ENCODE measurements around the gene KIAA1755. TPM values are rescaled to one million over a fixed set of nuclear protein-coding genes. Genes with fewer than 3 reads are reported as not detected.

Gene KIAA1755
- total RNA-seq, 4 donors from 2014 or later = 0.12 to 3.4 (median 0.39) TPM

DNA sequence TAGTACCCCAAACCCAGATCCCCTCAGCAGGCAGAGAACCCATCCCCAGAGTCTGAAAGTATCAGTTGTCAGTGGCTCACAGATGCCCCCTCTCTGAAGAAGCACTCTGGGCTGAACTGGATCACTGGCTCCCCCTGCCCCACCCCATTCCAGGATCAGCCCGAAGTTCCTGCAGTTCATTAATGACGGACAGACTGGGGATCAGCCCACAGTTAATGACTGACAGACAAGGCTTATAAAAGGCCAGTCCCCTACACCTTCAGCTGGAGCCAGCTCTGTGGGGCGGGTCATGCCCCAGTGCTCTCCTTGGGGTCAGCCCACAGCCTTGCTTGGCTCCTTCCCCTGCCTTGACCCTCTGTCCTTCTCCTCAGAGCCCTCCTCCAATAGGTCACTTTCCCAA lies 21.7 kb downstream of the KIAA1755 start:
- Histone ChIP-seq H3K4me3 (no peak overlapping the region), H3K4me1 (no peaks in the 10 kb centered on the region), H3K9me3 (peaks cover 0 to 34% (median 14%) of the 10 kb centered on the region in 3 donors), H3K27me3 (no peaks in the 10 kb centered on the region), H3K36me3 (no peaks in the 10 kb centered on the region), H3K27ac (no peak overlapping the region)
- no peak for DNase-seq
- WGBS, 2 donors = 54 to 79% methylated on average over 2 of the region's 3 CpGs
- no peak for TF ChIP-seq POLR2A (IDR thresholded peaks at IDR 0.05)
- intact Hi-C loops (cut with DNase I) = no loop called here

DNA sequence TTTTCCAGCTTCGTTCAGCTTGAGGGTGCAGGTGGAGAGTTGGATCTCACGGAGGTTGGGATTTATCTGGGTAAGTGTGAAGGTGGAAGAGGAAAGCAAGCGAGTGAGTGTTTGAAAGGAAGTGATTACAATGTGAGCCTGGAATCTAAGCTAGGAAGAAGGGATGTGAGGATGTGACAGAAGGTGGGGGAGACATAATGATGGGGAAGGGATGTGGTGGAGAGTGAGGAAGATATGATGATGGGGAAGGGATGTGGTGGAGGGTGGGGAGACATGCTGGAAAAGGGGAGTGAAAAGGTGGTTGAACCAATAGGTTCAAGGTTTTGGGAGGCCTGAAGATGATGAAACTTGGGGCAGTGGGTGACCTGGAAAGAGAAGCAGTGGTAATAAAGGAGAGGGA lies 23.2 kb downstream of the KIAA1755 start:
- H3K36me3 ChIP-seq = no peaks in the 10 kb centered on the region
- intact Hi-C loops (cut with DNase I) = no loop called here
- WGBS, 2 donors = 72% methylated on average over 3 of the region's 3 CpGs

DNA sequence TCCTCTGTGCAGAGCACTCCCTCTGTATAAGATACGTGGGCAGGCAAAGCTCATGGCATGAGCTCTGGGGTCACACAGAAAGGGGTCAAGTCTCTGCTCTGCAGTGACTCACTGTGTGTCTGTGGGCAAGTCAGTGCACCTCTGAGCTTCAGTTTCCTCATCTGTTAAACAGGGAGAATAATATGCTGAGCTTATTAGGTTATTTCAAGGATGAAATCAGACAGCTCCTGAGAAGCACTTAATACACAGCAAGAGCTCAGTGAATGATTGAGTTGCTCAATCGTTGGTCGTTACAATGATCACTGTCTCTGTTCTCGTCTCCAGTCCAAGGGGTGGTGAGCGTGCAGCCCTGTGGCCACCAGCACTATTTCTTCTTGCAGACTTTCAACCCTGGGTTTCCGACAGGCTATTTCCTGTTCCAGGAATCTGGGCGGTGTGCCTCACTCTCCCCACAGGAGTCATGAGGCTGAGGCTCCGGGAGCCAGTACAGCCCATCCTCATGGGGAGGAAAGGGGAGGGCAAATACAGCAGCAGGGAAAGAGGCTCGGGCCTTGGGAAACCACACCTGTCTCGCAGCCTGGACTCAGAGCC lies 28.9 kb downstream of the KIAA1755 start:
- DNase-seq = no peak
- TF ChIP-seq POLR2A (IDR thresholded peaks at IDR 0.05) (no peak), CTCF (IDR thresholded peaks at IDR 0.05) (no peak)
- intact Hi-C loops (cut with DNase I) = loop anchor here (5.0 kb wide), 1 partner anchor 71 kb away; the partner anchor contains the start of gene BPI
- Histone ChIP-seq H3K9me3 (no peaks in the 10 kb centered on the region), H3K27me3 (no peaks in the 10 kb centered on the region), H3K27ac (no peak overlapping the region), H3K36me3 (peaks cover 0 to 5% (median 0%) of the 10 kb centered on the region in 3 donors), H3K4me3 (no peak overlapping the region), H3K4me1 (peaks cover 0 to 16% (median 8%) of the 10 kb centered on the region in 3 donors)
- 6 to 21% methylated on average over 5 to 6 of the region's 10 CpGs for WGBS, 2 donors

More for the DNA sequence above, 23.2 kb downstream of the KIAA1755 start:
- TF ChIP-seq CTCF (IDR thresholded peaks at IDR 0.05) (no peak), POLR2A (IDR thresholded peaks at IDR 0.05) (no peak)
- Histone ChIP-seq H3K4me1 (no peaks in the 10 kb centered on the region), H3K27me3 (no peaks in the 10 kb centered on the region), H3K27ac (no peak overlapping the region), H3K9me3 (peaks cover 0 to 20% (median 12%) of the 10 kb centered on the region in 3 donors), H3K4me3 (no peak overlapping the region)
- no peak for DNase-seq

GRCh38 chr20:38230957-38231526 lies 29.5 kb downstream of the KIAA1755 start:
- DNase-seq = no peak
- H3K4me3 ChIP-seq = no peak overlapping the region
- intact Hi-C loops (cut with DNase I) = loop anchor here (5.0 kb wide), 1 partner anchor 71 kb away; the partner anchor contains the start of gene BPI
- TF ChIP-seq POLR2A (IDR thresholded peaks at IDR 0.05) (no peak), CTCF (IDR thresholded peaks at IDR 0.05) (no peak)
- H3K36me3 ChIP-seq = peaks cover 0 to 5% (median 0%) of the 10 kb centered on the region in 3 donors
- no peaks in the 10 kb centered on the region for H3K9me3 ChIP-seq
- peaks cover 5 to 22% (median 10%) of the 10 kb centered on the region in 3 donors for H3K4me1 ChIP-seq
- no peaks in the 10 kb centered on the region for H3K27me3 ChIP-seq
- 72 to 77% methylated on average over 9 of the region's 10 CpGs for WGBS, 2 donors
- H3K27ac ChIP-seq = no peak overlapping the region

DNA sequence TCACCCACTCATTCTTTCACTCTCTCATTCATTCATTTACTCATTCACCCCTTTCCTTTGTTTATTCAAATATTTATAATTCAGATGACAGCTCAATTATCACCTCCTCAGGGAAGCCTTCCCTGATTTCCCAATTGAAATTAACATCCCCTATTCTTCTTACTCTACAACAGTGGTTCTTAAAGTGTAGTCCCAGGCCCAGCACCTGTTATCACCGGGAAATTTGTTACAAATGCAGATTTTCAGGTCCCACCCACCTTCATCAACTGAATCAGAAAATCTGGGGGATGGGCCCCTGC lies 30.3 kb downstream of the KIAA1755 start:
- 45 to 100% methylated on average over 1 of the region's 1 CpG for WGBS, 2 donors

More for the DNA sequence above, 30.3 kb downstream of the KIAA1755 start:
- no peaks in the 10 kb centered on the region for H3K9me3 ChIP-seq
- peaks cover 0 to 5% (median 0%) of the 10 kb centered on the region in 3 donors for H3K36me3 ChIP-seq
- TF ChIP-seq CTCF (IDR thresholded peaks at IDR 0.05) (no peak), POLR2A (IDR thresholded peaks at IDR 0.05) (no peak)
- H3K27ac ChIP-seq = no peak overlapping the region
- peaks cover 6 to 24% (median 10%) of the 10 kb centered on the region in 3 donors for H3K4me1 ChIP-seq
- no peak for DNase-seq
- intact Hi-C loops (cut with DNase I) = loop anchor here (5.0 kb wide), 1 partner anchor 72 kb away; the partner anchor contains the start of gene BPI
- H3K4me3 ChIP-seq = no peak overlapping the region
- no peaks in the 10 kb centered on the region for H3K27me3 ChIP-seq
